GM23248 (cell line): Measurements from ENCODE around the gene TMEM260. TPM values are rescaled to one million over a fixed set of nuclear protein-coding genes. Genes with fewer than 3 reads are reported as not detected.
"Not testable (repeated sequence)": the region's sequence is repeated elsewhere in the genome, so short reads cannot be mapped to it uniquely, and the experiment has no call there.

ENCODE experiments used
- DNase-seq: peaks from one replicate; pipeline ENCODE4 v3.0.0-alpha.2; 2015
- H2AFZ ChIP-seq: fragments of 200-600 bp; sonication (generic); 2 replicates; pipeline ENCODE4 v1.6.1; 2016; ENCODE audit warnings: antibody characterized with exemption
- H3F3A ChIP-seq: fragments of 200-600 bp; sonication (generic); 2 replicates; pipeline ENCODE4 v1.6.1; 2016; ENCODE audit warnings: mild to moderate bottlenecking, antibody characterized with exemption, mixed run types; ENCODE audit not compliant: insufficient read depth
- H3K27ac ChIP-seq: fragments of 200-600 bp; sonication (generic); 2 replicates; pipeline ENCODE4 v1.5.1; 2016; ENCODE audit warnings: mild to moderate bottlenecking
- H3K27me3 ChIP-seq: fragments of 200-600 bp; sonication (generic); replicated peaks from 2 replicates; pipeline ENCODE4 v1.6.1; 2016; ENCODE audit warnings: mild to moderate bottlenecking; ENCODE audit not compliant: insufficient read depth
- H3K36me3 ChIP-seq: fragments of 200-600 bp; sonication (generic); 2 replicates; pipeline ENCODE4 v1.6.1; 2016; ENCODE audit warnings: low read depth, mild to moderate bottlenecking
- H3K4me1 ChIP-seq: fragments of 200-600 bp; sonication (generic); 2 replicates; pipeline ENCODE4 v1.6.1; 2016; ENCODE audit warnings: mild to moderate bottlenecking; ENCODE audit not compliant: insufficient read depth
- H3K4me2 ChIP-seq: fragments of 200-600 bp; sonication (generic); one replicate; pipeline ENCODE4 v1.6.1; 2016; ENCODE audit warnings: mild to moderate bottlenecking; ENCODE audit not compliant: unreplicated experiment
- H3K4me3 ChIP-seq: fragments of 200-600 bp; sonication (generic); 2 replicates; pipeline ENCODE4 v1.5.1; 2016; ENCODE audit warnings: mild to moderate bottlenecking
- H3K79me2 ChIP-seq: fragments of 200-600 bp; sonication (generic); 2 replicates; pipeline ENCODE4 v1.6.1; 2016; ENCODE audit warnings: mild to moderate bottlenecking; ENCODE audit not compliant: insufficient read depth
- H3K9ac ChIP-seq: fragments of 200-600 bp; sonication (generic); 2 replicates; pipeline ENCODE4 v1.6.1; 2016; ENCODE audit warnings: mild to moderate bottlenecking
- H3K9me2 ChIP-seq: fragments of 200-600 bp; sonication (generic); 2 replicates; pipeline ENCODE4 v1.6.1; 2016; ENCODE audit warnings: mixed run types, mild to moderate bottlenecking, moderate library complexity; ENCODE audit not compliant: insufficient read depth
- H3K9me3 ChIP-seq: fragments of 200-600 bp; sonication (generic); one replicate; pipeline ENCODE4 v1.6.1; 2017; ENCODE audit warnings: low read depth
- H4K20me1 ChIP-seq: fragments of 200-600 bp; sonication (generic); 2 replicates; pipeline ENCODE4 v1.6.0; 2016; ENCODE audit not compliant: insufficient read depth
- EZH2 ChIP-seq: fragments of 200-600 bp; sonication (generic); IDR thresholded peaks from 2 replicates; pipeline ENCODE4 v1.6.1; 2018; ENCODE audit warnings: antibody characterized with exemption, mild to moderate bottlenecking; ENCODE audit not compliant: insufficient read depth, poor library complexity, severe bottlenecking
- EZH2phosphoT487 ChIP-seq: fragments of 200-600 bp; sonication (generic); IDR thresholded peaks from 2 replicates; pipeline ENCODE4 v1.6.1; 2018; ENCODE audit warnings: antibody characterized with exemption, moderate library complexity, mild to moderate bottlenecking, low read depth; ENCODE audit not compliant: insufficient read depth
- WGBS, 2 experiments: methylation state at CpG; one replicate each; pipeline ENCODE4 v1.1.6; 2015 to 2017; ENCODE audit warnings: low lambda C conversion rate in 2 of 2, low coverage in 1 of 2; ENCODE audit errors: missing lambda C conversion rate in 2 of 2; 5-methylcytosine and 5-hydroxymethylcytosine counted together
- in situ Hi-C: fragments of 300-500 bp; cut with MboI; formaldehyde crosslinking; loops from 2 replicates; pipeline ENCODE4 v1.15.0; 2020
- polyA plus RNA-seq: library from polyadenylated mRNA; unstranded; fragments of >200 nt; fragmentation: Nextera tagmentation; extraction: Ambion mirVana; gene quantifications from 2 replicates; pipeline ENCODE4 v1.2.1, GENCODE V29; 2016
- total RNA-seq: library from RNA; depleted of rRNA; stranded (reverse); fragments of >200 nt; shearing (Covaris generic); gene quantifications from 2 replicates; pipeline ENCODE4 v1.2.3, GENCODE V29; 2014

Gene TMEM260
- total and polyA plus RNA-seq, 2 experiments from 2014 or later, result 14.2 to 19.6 TPM

DNA sequence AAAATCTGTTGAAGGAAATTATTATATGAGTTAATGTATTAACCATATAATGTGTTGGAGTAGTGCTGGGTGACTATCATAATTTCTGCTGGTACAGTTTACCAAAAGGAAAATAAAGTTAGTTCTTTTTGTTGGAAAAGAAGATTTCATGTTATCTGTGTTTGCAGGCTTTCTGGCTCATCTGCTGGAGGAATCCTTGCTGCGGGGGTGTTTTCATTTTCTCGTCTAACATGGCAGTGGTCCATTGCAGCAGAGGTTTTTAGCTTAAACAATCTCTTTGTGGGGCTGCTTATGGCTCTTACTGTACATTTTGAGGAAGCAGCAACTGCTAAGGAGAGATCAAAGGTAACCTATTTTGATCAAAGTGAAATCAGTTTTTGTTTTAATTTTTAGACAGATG is 24.1 kb downstream of the TMEM260 start:
- WGBS, 2 experiments, result 81 to 83% methylated on average over 2 of the region's 2 CpGs

DNA sequence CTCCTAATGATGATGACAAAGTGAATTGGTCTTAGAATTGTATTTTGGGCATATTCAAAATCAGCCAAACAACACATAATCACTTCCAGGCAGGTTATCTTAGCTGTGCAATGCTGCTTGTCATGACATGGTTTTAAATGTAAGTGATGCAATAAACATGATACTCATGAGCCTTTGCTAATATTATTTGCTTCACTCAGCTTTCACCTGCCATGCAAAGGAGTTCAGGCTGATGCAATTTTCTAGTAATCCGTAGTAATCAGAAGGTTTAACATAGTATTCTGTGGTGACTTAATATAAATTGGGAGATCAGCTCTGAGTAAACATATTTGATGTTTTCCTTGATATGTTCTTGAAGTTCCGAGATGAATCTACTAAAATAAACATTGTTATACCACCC is 29.1 kb downstream of the TMEM260 start:
- H3F3A ChIP-seq, result no peaks in the 10 kb centered on the region
- H2AFZ ChIP-seq, result no peak overlapping the region
- H3K4me3 ChIP-seq, result no peak overlapping the region
- no peaks in the 10 kb centered on the region for H3K9me2 ChIP-seq
- TF ChIP-seq EZH2phosphoT487 (no peak), EZH2 (no peak)
- H3K4me1 ChIP-seq, result no peaks in the 10 kb centered on the region
- H3K9me3 ChIP-seq, result no peaks in the 10 kb centered on the region
- H3K27ac ChIP-seq, result no peak overlapping the region
- no peaks in the 10 kb centered on the region for H3K79me2 ChIP-seq
- in situ Hi-C loops, result no loop called here
- H3K9ac ChIP-seq, result no peak overlapping the region
- H3K4me2 ChIP-seq, result no peak overlapping the region
- H4K20me1 ChIP-seq, result no peaks in the 10 kb centered on the region
- WGBS, 2 experiments, result 98 to 99% methylated on average over 2 of the region's 2 CpGs
- no peak for DNase-seq
- H3K27me3 ChIP-seq, result no peaks in the 10 kb centered on the region
- H3K36me3 ChIP-seq, result peaks cover 21% of the 10 kb centered on the region; the same call in 1 of the 2 replicates

More for the DNA sequence above, 24.1 kb downstream of the TMEM260 start:
- Histone ChIP-seq H3F3A (no peaks in the 10 kb centered on the region), H3K79me2 (no peaks in the 10 kb centered on the region), H3K9me2 (no peaks in the 10 kb centered on the region), H2AFZ (no peak overlapping the region), H3K27me3 (no peaks in the 10 kb centered on the region), H3K9ac (no peak overlapping the region), H3K4me3 (no peak overlapping the region), H3K36me3 (0 out of 2 replicates have a peak, but pooled peaks cover 9% of the 10 kb centered on the region), H4K20me1 (no peaks in the 10 kb centered on the region), H3K27ac (no peak overlapping the region), H3K9me3 (no peaks in the 10 kb centered on the region), H3K4me1 (no peaks in the 10 kb centered on the region), H3K4me2 (no peak overlapping the region)
- in situ Hi-C loops, result no loop called here
- no peak for TF ChIP-seq EZH2
- TF ChIP-seq EZH2phosphoT487, result no peak
- no peak for DNase-seq

GRCh38 chr14:56611663-56612062 is 32.1 kb downstream of the TMEM260 start:
- in situ Hi-C loops, H3K9ac ChIP-seq, H3K4me2 ChIP-seq, DNase-seq, H2AFZ ChIP-seq, H3K4me1 ChIP-seq, H3F3A ChIP-seq, H3K9me2 ChIP-seq, H3K27me3 ChIP-seq, H3K4me3 ChIP-seq, H3K27ac ChIP-seq, H4K20me1 ChIP-seq, H3K79me2 ChIP-seq, H3K9me3 ChIP-seq: not testable (repeated sequence)
- H3K36me3 ChIP-seq, result peaks cover 12% of the 10 kb centered on the region; the same call in 1 of the 2 replicates
- WGBS, 2 experiments, result 97 to 98% methylated on average over 2 of the region's 2 CpGs

GRCh38 chr14:56617084-56617483 is 37.5 kb downstream of the TMEM260 start:
- Histone ChIP-seq H3K9ac (no peak overlapping the region), H3K4me2 (no peak overlapping the region), H3K36me3 (peaks cover 18% of the 10 kb centered on the region; the same call in 1 of the 2 replicates), H3K9me3 (no peaks in the 10 kb centered on the region), H3K27ac (no peak overlapping the region), H4K20me1 (no peaks in the 10 kb centered on the region), H2AFZ (no peak overlapping the region), H3K27me3 (no peaks in the 10 kb centered on the region), H3K79me2 (no peaks in the 10 kb centered on the region), H3K9me2 (no peaks in the 10 kb centered on the region), H3K4me1 (no peaks in the 10 kb centered on the region), H3F3A (no peaks in the 10 kb centered on the region), H3K4me3 (no peak overlapping the region)
- TF ChIP-seq EZH2phosphoT487 (no peak), EZH2 (no peak)
- in situ Hi-C loops, result no loop called here
- no peak for DNase-seq

GRCh38 chr14:56630707-56631106 is 51.1 kb downstream of the TMEM260 start:
- H3K4me1 ChIP-seq, result no peaks in the 10 kb centered on the region
- H3K79me2 ChIP-seq, result no peaks in the 10 kb centered on the region
- no peaks in the 10 kb centered on the region for H3K27me3 ChIP-seq
- TF ChIP-seq EZH2phosphoT487 (no peak), EZH2 (no peak)
- H3F3A ChIP-seq, result no peaks in the 10 kb centered on the region
- WGBS, 2 experiments, result 62 to 69% methylated on average over 3 of the region's 3 CpGs
- no peak overlapping the region for H3K4me3 ChIP-seq
- peaks cover 25% of the 10 kb centered on the region for H3K36me3 ChIP-seq
- no peaks in the 10 kb centered on the region for H4K20me1 ChIP-seq
- no peak overlapping the region for H3K9ac ChIP-seq
- no peaks in the 10 kb centered on the region for H3K9me3 ChIP-seq
- H3K9me2 ChIP-seq, result no peaks in the 10 kb centered on the region
- H3K4me2 ChIP-seq, result no peak overlapping the region
- no peak overlapping the region for H2AFZ ChIP-seq
- in situ Hi-C loops, result no loop called here
- peak; percentile 3 for DNase-seq
- no peak overlapping the region for H3K27ac ChIP-seq
